ENCODE data around the gene MAT1A.

The MAT1A gene

DNA sequence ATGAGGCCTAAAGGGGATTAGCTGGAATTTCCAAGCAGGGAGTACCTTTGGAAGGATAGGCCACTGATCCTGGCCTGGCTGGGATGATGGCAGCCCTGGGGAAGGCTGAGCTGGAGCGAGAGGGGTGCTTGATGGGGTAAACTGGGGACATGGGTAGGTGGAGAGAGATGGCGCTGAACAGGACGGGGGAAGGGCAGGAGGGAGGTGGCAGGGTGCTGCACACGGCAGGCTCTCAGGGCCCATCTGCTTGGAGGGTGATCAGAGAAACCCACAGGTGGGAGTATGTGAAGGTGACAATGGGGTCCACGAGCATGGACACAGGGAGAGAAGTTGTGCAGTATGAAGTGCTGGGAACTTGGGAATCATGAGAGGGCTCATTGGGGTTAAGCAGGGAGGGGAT, 10.3 kb downstream of the MAT1A start:
- no peaks in the 10 kb centered on the region for H3K4me1 ChIP-seq (ENCODE audit: insufficient read depth, low read length)
- no peak overlapping the region for H3K4me3 ChIP-seq (ENCODE audit: low read length)
- H2AFZ ChIP-seq (ENCODE audit: low read depth, low read length), result no peak overlapping the region
- no peaks in the 10 kb centered on the region for H3K9me3 ChIP-seq (ENCODE audit: low read length)
- no peaks in the 10 kb centered on the region for H3K27me3 ChIP-seq (ENCODE audit: insufficient read depth, low read length)
- no peaks in the 10 kb centered on the region for H3K36me3 ChIP-seq (ENCODE audit: insufficient read depth, low read length)

DNA sequence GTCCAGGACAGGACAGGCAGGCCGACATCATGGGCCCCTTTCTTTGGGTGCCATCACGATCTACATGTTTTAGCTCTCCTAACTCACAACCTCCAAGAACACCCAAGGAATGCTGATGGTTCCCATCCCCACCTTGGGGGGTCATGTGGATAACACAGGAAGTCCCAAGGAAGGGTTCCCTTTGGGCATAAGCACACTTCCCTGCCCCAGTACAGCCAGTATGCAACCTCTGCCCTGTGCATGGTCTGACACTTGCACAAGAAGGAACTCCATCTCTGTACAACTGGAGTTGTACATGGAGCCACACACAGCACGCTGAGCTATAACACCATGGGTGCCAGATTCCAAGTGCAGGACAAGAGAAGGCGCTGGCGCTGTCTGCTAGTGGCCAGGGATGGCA, 11.0 kb downstream of the MAT1A start:
- H3K36me3 ChIP-seq (ENCODE audit: insufficient read depth, low read length), result no peaks in the 10 kb centered on the region
- no peak overlapping the region for H3K4me3 ChIP-seq (ENCODE audit: low read length)
- H3K9me3 ChIP-seq (ENCODE audit: low read length), result no peaks in the 10 kb centered on the region
- H2AFZ ChIP-seq (ENCODE audit: low read depth, low read length), result no peak overlapping the region
- H3K27me3 ChIP-seq (ENCODE audit: insufficient read depth, low read length), result no peaks in the 10 kb centered on the region
- H3K4me1 ChIP-seq (ENCODE audit: insufficient read depth, low read length), result no peaks in the 10 kb centered on the region

DNA sequence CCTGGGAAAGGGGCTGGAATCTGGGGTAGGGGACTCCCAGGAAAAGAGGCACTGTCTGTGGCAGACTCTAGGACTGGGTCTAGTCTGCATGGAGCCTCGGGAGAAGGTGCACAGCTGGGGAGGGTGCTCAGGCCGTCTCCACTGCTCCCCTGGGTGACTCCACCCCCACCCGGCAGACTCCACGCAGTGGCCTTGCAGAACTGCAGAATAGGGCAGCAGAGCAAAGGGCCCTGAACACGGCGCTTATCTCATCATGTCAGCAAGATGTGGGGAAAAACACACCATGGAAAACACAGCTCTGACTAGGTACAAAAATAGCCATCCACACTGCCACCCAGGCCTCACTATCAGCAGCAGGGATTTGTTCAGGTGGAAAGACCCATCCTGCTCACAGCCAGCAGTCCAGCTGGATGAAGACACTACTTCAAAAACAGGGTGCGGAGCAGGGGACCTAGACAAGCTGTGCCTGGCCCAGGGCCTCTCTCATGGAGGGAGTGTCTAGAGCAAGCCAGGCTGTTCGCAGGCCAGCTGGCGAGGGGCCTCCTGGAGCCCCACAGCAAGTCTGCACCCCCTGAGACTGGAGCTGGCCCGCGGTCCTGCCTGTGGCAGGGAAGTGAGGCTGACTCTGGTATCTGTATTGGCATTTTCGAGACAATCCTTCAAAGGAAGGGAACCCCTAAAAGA, 11.7 kb downstream of the MAT1A start:
- no peak overlapping the region for H2AFZ ChIP-seq (ENCODE audit: low read depth, low read length)
- H3K36me3 ChIP-seq (ENCODE audit: insufficient read depth, low read length), result no peaks in the 10 kb centered on the region
- no peaks in the 10 kb centered on the region for H3K4me1 ChIP-seq (ENCODE audit: insufficient read depth, low read length)
- no peaks in the 10 kb centered on the region for H3K27me3 ChIP-seq (ENCODE audit: insufficient read depth, low read length)
- no peaks in the 10 kb centered on the region for H3K9me3 ChIP-seq (ENCODE audit: low read length)
- no peak overlapping the region for H3K4me3 ChIP-seq (ENCODE audit: low read length)

DNA sequence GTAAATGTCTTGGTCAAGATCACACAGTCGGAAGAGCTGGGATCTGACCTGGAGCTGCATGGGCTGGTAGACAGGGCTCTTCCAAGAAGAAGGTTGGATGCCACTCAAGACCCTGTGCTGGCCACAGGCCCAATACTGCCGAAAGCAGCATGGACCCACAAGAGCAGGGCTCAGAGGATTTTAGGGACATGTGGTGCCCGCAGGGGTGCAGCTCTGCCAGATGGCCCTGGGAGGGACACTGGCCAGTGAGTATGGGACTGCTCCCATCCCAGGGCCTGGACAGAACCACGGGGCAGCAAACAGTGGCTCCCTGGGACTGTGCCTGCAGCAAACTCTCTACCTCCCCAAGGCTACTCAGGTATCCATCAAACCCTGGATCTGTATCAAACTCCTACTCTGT, 12.4 kb downstream of the MAT1A start:
- no peak overlapping the region for H2AFZ ChIP-seq (ENCODE audit: low read depth, low read length)
- no peaks in the 10 kb centered on the region for H3K36me3 ChIP-seq (ENCODE audit: insufficient read depth, low read length)
- no peak overlapping the region for H3K4me3 ChIP-seq (ENCODE audit: low read length)
- H3K27me3 ChIP-seq (ENCODE audit: insufficient read depth, low read length), result no peaks in the 10 kb centered on the region
- no peaks in the 10 kb centered on the region for H3K4me1 ChIP-seq (ENCODE audit: insufficient read depth, low read length)
- no peaks in the 10 kb centered on the region for H3K9me3 ChIP-seq (ENCODE audit: low read length)

DNA sequence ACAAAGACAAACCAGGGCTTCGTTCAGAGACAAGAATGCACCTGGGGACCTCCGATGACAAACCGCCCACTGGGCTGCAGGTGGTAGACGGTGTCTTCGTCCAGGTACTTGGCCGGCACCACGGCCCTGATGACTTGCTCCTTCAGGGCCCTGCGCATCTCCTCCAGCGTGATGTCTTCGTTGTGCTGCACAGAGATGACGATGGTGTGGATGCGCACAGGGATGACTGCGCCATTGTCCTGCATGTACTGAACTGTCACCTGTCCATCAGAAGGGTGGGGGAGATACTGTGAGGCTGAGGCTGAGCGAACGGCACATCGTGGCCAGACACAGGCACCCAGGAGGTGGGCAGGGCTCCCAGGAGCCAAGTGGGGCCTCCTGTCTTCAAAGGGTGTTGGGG, 13.1 kb downstream of the MAT1A start:
- Histone ChIP-seq H3K27me3 (ENCODE audit: insufficient read depth, low read length) (no peaks in the 10 kb centered on the region), H3K4me1 (ENCODE audit: insufficient read depth, low read length) (no peaks in the 10 kb centered on the region), H3K9me3 (ENCODE audit: low read length) (no peaks in the 10 kb centered on the region), H2AFZ (ENCODE audit: low read depth, low read length) (no peak overlapping the region), H3K36me3 (ENCODE audit: insufficient read depth, low read length) (no peaks in the 10 kb centered on the region), H3K4me3 (ENCODE audit: low read length) (no peak overlapping the region)

DNA sequence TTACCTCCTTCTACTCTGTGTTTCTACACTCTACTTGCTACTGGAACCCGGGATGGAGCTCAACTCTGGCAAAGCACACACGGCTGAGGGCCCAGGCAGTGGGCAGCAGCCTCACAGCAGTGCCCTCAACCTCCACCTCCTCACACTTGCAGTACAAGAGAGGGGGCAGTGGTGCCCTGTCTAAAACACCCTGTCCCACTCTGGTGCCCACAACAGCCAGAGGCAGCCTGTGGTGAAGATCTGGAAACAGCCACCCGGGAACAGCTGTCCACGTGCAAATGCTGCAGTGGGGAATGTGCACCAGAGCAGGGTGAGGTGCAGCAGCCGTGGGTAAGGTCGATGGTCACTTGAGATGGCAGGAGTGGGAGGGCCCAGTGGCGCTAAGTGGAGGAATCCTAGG, 13.7 kb downstream of the MAT1A start:
- Histone ChIP-seq H3K9me3 (ENCODE audit: low read length) (no peaks in the 10 kb centered on the region), H3K4me3 (ENCODE audit: low read length) (no peak overlapping the region), H3K36me3 (ENCODE audit: insufficient read depth, low read length) (no peaks in the 10 kb centered on the region), H3K4me1 (ENCODE audit: insufficient read depth, low read length) (no peaks in the 10 kb centered on the region), H3K27me3 (ENCODE audit: insufficient read depth, low read length) (no peaks in the 10 kb centered on the region), H2AFZ (ENCODE audit: low read depth, low read length) (no peak overlapping the region)

DNA sequence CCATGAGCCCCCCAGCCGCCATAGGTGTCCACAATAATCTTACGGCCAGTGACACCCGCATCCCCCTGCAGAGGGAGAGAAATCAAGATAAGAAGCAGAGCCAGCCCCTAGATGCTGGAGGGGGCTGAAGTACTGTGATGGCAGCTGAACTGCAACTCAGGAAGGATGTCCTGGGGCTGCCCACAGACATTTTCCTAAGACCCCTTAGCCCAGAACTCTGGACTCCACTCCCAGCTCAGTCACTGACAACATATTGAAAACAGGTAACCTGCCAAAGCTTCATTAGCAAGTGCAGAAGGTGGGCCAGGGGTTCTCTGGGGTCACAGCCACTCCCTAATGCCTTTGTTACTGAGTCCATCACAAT, 14.3 kb downstream of the MAT1A start:
- H3K4me3 ChIP-seq (ENCODE audit: low read length), result no peak overlapping the region
- no peaks in the 10 kb centered on the region for H3K4me1 ChIP-seq (ENCODE audit: insufficient read depth, low read length)
- no peak overlapping the region for H2AFZ ChIP-seq (ENCODE audit: low read depth, low read length)
- no peaks in the 10 kb centered on the region for H3K9me3 ChIP-seq (ENCODE audit: low read length)
- H3K36me3 ChIP-seq (ENCODE audit: insufficient read depth, low read length), result no peaks in the 10 kb centered on the region
- no peaks in the 10 kb centered on the region for H3K27me3 ChIP-seq (ENCODE audit: insufficient read depth, low read length)

DNA sequence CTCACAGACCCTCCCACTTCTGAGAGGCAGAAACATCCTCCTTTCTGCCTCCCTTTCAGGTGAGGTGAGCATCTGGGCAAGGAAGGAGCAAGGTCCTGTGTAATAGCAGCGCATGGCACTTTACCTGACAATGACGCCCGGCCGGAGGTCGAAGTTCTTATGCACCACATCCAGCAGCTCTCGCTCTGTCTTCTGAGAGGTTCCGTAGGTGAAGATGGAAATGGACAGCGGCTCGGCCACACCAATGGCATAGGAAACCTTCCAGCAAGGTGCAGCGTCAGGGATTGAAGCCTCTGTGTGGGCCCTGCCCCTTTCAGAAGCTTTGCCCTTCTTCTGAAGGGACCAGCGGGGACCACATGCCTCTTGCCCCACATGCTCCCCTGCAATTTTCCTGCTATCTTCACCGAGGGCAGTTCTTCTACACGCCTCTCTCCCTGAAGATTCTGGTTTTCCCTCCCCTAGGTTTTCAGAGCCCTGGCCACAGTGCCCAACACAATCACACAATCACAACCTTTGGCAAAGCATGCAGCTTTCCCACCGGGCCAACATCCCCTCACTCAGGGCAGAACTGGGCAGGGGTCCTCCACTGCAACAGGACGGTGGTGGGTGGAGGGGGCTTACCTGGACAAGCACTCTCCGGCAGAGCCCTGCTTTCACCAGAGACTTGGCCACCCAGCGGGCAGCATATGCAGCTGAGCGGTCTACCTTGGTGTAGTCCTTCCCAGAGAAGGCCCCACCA, 14.9 kb downstream of the MAT1A start:
- no peaks in the 10 kb centered on the region for H3K9me3 ChIP-seq (ENCODE audit: low read length)
- H3K36me3 ChIP-seq (ENCODE audit: insufficient read depth, low read length), result no peaks in the 10 kb centered on the region
- H3K4me3 ChIP-seq (ENCODE audit: low read length), result no peak overlapping the region
- no peaks in the 10 kb centered on the region for H3K27me3 ChIP-seq (ENCODE audit: insufficient read depth, low read length)
- no peaks in the 10 kb centered on the region for H3K4me1 ChIP-seq (ENCODE audit: insufficient read depth, low read length)
- no peak overlapping the region for H2AFZ ChIP-seq (ENCODE audit: low read depth, low read length)

DNA sequence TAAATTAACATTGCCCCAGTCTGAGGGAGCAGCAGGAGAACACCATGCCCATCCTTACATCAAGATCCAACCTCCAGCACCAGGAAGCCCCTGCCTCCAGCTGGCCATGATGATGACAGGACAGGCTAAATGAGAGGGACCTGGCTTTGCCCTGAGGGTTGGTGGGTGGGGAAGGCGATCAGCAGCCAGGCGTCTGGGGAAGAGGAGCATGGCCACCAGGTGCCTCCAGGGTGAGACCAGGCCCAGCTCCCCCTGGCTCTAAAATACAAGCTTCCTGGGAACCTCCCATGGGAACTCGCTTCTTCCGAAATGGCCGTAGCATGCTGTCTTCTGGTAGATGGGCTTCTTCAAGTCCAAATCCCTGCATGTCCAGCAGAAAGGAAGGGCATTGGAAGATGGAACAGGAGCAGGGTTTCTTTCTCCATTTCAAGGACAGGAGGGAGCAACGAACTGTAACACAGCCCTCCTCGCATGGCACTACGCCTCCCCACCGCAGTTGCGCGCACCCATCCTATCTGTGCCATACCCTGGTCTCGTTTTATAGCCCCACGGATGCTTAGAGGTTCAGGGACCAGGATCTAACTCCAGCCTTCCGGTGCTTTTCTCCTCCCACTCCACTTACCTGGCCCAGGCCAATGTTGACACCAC, 15.8 kb downstream of the MAT1A start:
- Histone ChIP-seq H3K9me3 (ENCODE audit: low read length) (no peaks in the 10 kb centered on the region), H2AFZ (ENCODE audit: low read depth, low read length) (no peak overlapping the region), H3K27me3 (ENCODE audit: insufficient read depth, low read length) (no peaks in the 10 kb centered on the region), H3K36me3 (ENCODE audit: insufficient read depth, low read length) (no peaks in the 10 kb centered on the region), H3K4me1 (ENCODE audit: insufficient read depth, low read length) (no peaks in the 10 kb centered on the region), H3K4me3 (ENCODE audit: low read length) (no peak overlapping the region)

DNA sequence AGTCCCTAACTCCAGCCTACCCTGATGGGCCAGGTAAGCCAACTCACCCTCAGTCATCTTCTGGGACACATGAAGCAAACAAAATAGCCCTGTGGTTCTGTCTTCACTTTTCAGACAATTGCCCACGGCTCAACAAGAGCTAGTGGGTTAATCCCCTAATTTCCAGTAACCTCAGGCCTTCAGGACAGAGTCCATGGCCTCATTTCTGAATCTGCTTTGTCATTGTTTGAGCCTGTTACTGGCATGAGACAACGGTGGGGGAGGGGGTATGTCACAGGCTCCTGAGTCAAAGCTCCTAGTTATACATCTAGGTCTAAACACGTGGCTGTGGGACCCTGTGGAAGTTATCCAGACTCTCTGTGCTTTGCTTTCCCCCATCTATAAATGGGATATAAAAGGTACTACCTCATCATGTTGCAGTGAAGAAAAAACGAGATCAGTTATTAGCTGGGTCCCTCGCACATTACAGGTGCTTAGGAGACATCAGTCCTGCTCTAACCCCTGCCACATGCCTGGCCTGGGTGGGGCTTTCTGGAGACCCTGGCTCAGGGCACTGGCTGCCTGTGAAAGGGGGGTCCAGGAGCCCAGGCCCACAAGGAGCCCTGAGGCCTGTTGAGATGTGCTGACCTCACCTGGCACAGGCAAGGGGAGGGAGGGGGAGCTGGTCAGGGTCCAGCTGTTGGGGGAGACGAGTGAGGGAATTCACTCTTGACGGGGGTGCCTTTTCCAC, 16.5 kb downstream of the MAT1A start:
- H3K9me3 ChIP-seq (ENCODE audit: low read length), result no peaks in the 10 kb centered on the region
- H3K4me1 ChIP-seq (ENCODE audit: insufficient read depth, low read length), result no peaks in the 10 kb centered on the region
- no peaks in the 10 kb centered on the region for H3K27me3 ChIP-seq (ENCODE audit: insufficient read depth, low read length)
- no peaks in the 10 kb centered on the region for H3K36me3 ChIP-seq (ENCODE audit: insufficient read depth, low read length)
- H3K4me3 ChIP-seq (ENCODE audit: low read length), result no peak overlapping the region
- H2AFZ ChIP-seq (ENCODE audit: low read depth, low read length), result no peak overlapping the region

DNA sequence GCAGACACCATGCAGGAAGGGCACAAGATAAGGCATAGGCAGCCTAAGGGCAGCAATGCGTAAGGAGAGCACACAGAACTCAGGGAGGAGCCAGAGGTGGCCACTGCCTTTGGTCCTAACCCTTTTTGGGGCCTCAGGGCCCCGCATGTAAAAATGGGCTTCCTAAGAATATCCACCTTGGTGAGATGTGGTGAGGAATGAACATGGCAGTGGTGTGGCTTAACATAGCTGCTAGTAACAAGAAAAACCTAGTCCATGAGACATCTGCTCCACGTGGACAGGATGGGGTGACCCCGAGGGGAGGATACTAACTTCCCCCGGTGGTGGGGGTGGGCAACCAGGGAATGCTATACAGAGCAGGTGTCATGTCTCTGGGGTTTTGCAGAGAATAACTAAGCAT, 18.0 kb downstream of the MAT1A start:
- Histone ChIP-seq H3K4me3 (ENCODE audit: low read length) (no peak overlapping the region), H3K9me3 (ENCODE audit: low read length) (no peaks in the 10 kb centered on the region), H3K4me1 (ENCODE audit: insufficient read depth, low read length) (no peaks in the 10 kb centered on the region), H3K27me3 (ENCODE audit: insufficient read depth, low read length) (no peaks in the 10 kb centered on the region), H2AFZ (ENCODE audit: low read depth, low read length) (no peak overlapping the region), H3K36me3 (ENCODE audit: insufficient read depth, low read length) (no peaks in the 10 kb centered on the region)

DNA sequence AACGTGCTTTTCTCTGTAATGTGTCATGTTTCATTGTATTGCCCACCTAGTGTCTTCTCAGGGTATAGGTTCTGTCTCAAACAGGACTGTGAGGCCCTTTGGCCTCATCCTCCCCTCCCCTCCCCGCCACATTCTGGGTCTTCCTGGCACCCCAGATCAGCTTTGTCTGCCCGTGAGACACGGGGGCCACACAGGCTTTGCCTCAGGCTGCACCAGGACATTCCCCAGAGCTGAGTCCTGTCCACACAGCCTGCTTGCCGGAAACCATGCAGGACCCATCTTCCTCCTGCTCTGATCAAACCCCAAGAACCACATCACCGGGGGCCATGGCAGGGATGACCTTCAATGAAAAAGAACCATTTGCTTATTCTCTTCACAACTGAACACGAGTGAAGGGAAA, 18.6 kb downstream of the MAT1A start:
- Histone ChIP-seq H3K9me3 (ENCODE audit: low read length) (no peaks in the 10 kb centered on the region), H3K4me1 (ENCODE audit: insufficient read depth, low read length) (peaks cover 4% of the 10 kb centered on the region), H3K36me3 (ENCODE audit: insufficient read depth, low read length) (no peaks in the 10 kb centered on the region), H2AFZ (ENCODE audit: low read depth, low read length) (no peak overlapping the region), H3K4me3 (ENCODE audit: low read length) (no peak overlapping the region), H3K27me3 (ENCODE audit: insufficient read depth, low read length) (no peaks in the 10 kb centered on the region)

DNA sequence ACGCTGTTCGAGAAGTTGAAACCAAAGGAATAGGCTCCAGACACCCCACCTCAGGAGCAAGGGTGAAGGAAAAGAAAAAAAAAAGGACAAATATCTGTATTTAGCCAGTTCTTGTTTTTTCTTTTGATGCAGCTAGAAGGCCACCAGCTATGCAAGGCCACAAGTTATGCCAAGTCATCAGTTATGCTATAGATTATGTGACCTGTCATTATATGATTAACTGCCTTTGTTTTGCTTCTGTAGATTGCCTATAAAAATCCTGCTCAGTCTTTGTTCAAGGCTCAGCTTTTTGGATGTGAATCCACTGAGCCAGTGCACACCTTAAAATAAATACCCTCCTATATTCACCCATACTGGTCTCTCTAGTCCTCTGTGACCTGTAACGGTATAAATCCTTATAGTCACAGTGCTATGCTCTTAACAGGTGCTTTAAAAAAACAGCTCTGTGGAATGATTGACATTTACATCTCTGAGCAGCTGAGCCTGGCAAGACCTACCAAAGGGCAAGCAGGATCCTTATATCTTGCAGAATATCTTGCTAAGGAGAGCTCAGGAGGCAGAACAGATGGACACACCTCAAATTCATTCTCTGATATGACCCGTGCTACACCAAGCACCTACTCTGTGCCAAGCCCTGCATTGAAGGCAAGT, 20.4 kb downstream of the MAT1A start:
- Histone ChIP-seq H3K4me3 (ENCODE audit: low read length) (no peak overlapping the region), H3K27me3 (ENCODE audit: insufficient read depth, low read length) (no peaks in the 10 kb centered on the region), H2AFZ (ENCODE audit: low read depth, low read length) (no peak overlapping the region), H3K9me3 (ENCODE audit: low read length) (no peaks in the 10 kb centered on the region), H3K36me3 (ENCODE audit: insufficient read depth, low read length) (no peaks in the 10 kb centered on the region), H3K4me1 (ENCODE audit: insufficient read depth, low read length) (peaks cover 4% of the 10 kb centered on the region)

All from neuron (in vitro differentiated cells).